Tibial nerve (tissue), 3 donors: ENCODE measurements around the gene MGLL.

Experiments used
- POLR2A ChIP-seq, 2 donors: fragments of 450-650 bp; IDR thresholded peaks; one replicate each; pipeline ENCODE4 v1.6.1; 2017; ENCODE audit warnings: antibody characterized with exemption in 2 of 2, mild to moderate bottlenecking in 2 of 2, moderate library complexity in 2 of 2
- TF ChIP-seq, protein P1 (sequence below), 5 experiments: fragments of 200-600 bp in 3 of 5; fragments of 450-650 bp in 2 of 5; sonication (generic) in 3 of 5; IDR thresholded peaks; one replicate each; pipeline ENCODE4 v1.5.1; 2016 to 2019; ENCODE audit warnings: antibody characterized with exemption in 5 of 5, mild to moderate bottlenecking in 3 of 5, moderate library complexity in 2 of 5

GRCh38 chr3:127734754-127735473 is 87.4 kb downstream of the MGLL start:
- TF ChIP-seq, protein P1, sequence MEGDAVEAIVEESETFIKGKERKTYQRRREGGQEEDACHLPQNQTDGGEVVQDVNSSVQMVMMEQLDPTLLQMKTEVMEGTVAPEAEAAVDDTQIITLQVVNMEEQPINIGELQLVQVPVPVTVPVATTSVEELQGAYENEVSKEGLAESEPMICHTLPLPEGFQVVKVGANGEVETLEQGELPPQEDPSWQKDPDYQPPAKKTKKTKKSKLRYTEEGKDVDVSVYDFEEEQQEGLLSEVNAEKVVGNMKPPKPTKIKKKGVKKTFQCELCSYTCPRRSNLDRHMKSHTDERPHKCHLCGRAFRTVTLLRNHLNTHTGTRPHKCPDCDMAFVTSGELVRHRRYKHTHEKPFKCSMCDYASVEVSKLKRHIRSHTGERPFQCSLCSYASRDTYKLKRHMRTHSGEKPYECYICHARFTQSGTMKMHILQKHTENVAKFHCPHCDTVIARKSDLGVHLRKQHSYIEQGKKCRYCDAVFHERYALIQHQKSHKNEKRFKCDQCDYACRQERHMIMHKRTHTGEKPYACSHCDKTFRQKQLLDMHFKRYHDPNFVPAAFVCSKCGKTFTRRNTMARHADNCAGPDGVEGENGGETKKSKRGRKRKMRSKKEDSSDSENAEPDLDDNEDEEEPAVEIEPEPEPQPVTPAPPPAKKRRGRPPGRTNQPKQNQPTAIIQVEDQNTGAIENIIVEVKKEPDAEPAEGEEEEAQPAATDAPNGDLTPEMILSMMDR (IDR thresholded peaks at IDR 0.05), result no peak
- no peak for TF ChIP-seq POLR2A (IDR thresholded peaks at IDR 0.05)
